PC-3 (cell line): ENCODE data around the gene UTF1. TPM values are rescaled to one million over a fixed set of nuclear protein-coding genes. Genes with fewer than 3 reads are reported as not detected.

Source experiments
- ATAC-seq: fragments of 200-7000 bp; cut with Tn5 transposase; 2 replicates; pipeline ENCODE4 v1.9.1; 2020; ENCODE audit warnings: mild to moderate bottlenecking, moderate library complexity
- BruUV-seq: library from RNA; stranded (reverse); fragments of 400-500 nt; replicated peaks from 2 replicates; lab custom pipeline; 2021; lab: Mats Ljungman, UMichigan
- CTCF ChIA-PET: fragments of 300-600 bp; sonication (Branson Sonifier 250); formaldehyde crosslinking; loops from one replicate; lab custom pipeline; 2022; ENCODE audit warnings: antibody characterized with exemption; lab: Charles Lee
- POLR2A ChIA-PET: fragments of 300-600 bp; sonication (Branson Sonifier 250); formaldehyde crosslinking; loops from one replicate; lab custom pipeline; 2022; ENCODE audit warnings: antibody characterized with exemption; ENCODE audit not compliant: unreplicated experiment; lab: Charles Lee
- DNase-seq: peaks from one replicate; pipeline ENCODE4 v3.0.0-alpha.2; 2015
- H2AFZ ChIP-seq: fragments of 300-600 bp; sonication (generic); 2 replicates; pipeline ENCODE4 v1.6.0; 2016; ENCODE audit warnings: antibody characterized with exemption, low read length
- H3F3A ChIP-seq: fragments of 300-600 bp; sonication (generic); one replicate; pipeline ENCODE4 v1.6.0; 2017; ENCODE audit warnings: antibody characterized with exemption, low read length, control low read depth, mild to moderate bottlenecking; ENCODE audit not compliant: unreplicated experiment
- H3K27ac ChIP-seq: fragments of 300-600 bp; sonication (generic); 2 replicates; pipeline ENCODE4 v1.5.1; 2016; ENCODE audit warnings: mild to moderate bottlenecking, low read length
- H3K27me3 ChIP-seq: fragments of 300-600 bp; sonication (generic); 2 replicates; pipeline ENCODE4 v1.6.1; 2016; ENCODE audit warnings: low read length, mixed read lengths
- H3K36me3 ChIP-seq: fragments of 300-600 bp; sonication (generic); 2 replicates; pipeline ENCODE4 v1.6.1; 2016; ENCODE audit warnings: low read depth, mixed run types, low read length, mixed read lengths
- H3K4me1 ChIP-seq: fragments of 300-600 bp; sonication (generic); 2 replicates; pipeline ENCODE4 v1.5.1; 2016; ENCODE audit warnings: low read length; ENCODE audit not compliant: insufficient read depth
- H3K4me2 ChIP-seq: fragments of 300-600 bp; sonication (generic); 2 replicates; pipeline ENCODE4 v1.6.0; 2016; ENCODE audit warnings: low read length
- H3K4me3 ChIP-seq: fragments of 300-600 bp; sonication (generic); 2 replicates; pipeline ENCODE4 v1.5.1; 2016; ENCODE audit warnings: mild to moderate bottlenecking, low read length, mixed read lengths
- H3K79me2 ChIP-seq: fragments of 300-600 bp; sonication (generic); 2 replicates; pipeline ENCODE4 v1.6.1; 2017; ENCODE audit warnings: low read length, mixed read lengths
- H3K9ac ChIP-seq: fragments of 300-600 bp; sonication (generic); 2 replicates; pipeline ENCODE4 v1.6.0; 2016; ENCODE audit warnings: mild to moderate bottlenecking, low read length
- H3K9me2 ChIP-seq: fragments of 300-600 bp; sonication (generic); replicated peaks from 2 replicates; pipeline ENCODE4 v1.6.1; 2016; ENCODE audit warnings: mixed run types, low read length, mixed read lengths
- H3K9me3 ChIP-seq: fragments of 300-600 bp; sonication (generic); 2 replicates; pipeline ENCODE4 v1.6.1; 2016; ENCODE audit warnings: low read length, mixed read lengths
- H4K20me1 ChIP-seq: fragments of 300-600 bp; sonication (generic); 2 replicates; pipeline ENCODE4 v1.6.1; 2016; ENCODE audit warnings: low read length, mixed read lengths
- EZH2 ChIP-seq: fragments of 300-600 bp; sonication (generic); IDR thresholded peaks from one replicate; pipeline ENCODE4 v1.6.1; 2017; ENCODE audit warnings: antibody characterized with exemption, mild to moderate bottlenecking, low read length; ENCODE audit not compliant: unreplicated experiment
- EZH2phosphoT487 ChIP-seq: fragments of 300-600 bp; sonication (generic); IDR thresholded peaks from 2 replicates; pipeline ENCODE4 v1.6.1; 2018; ENCODE audit warnings: mild to moderate bottlenecking, antibody characterized with exemption, low read length, borderline replicate concordance
- intact Hi-C: fragments of 100-400 bp; cut with micrococcal nuclease; formaldehyde crosslinking; loops from 2 replicates; pipeline ENCODE4 v1.9.0; 2023
- total RNA-seq: library from RNA; depleted of rRNA; stranded (reverse); fragments of >200 nt; gene quantifications from 2 replicates; pipeline ENCODE4 v1.2.3, GENCODE V29; 2014
- TF ChIP-seq, protein P1 (sequence below): fragments of 300-600 bp; sonication (generic); conservative IDR thresholded peaks from 2 replicates; pipeline ENCODE4 v1.5.1; 2017; ENCODE audit warnings: antibody characterized with exemption, low read depth, mild to moderate bottlenecking, low read length

UTF1 gene
- total RNA-seq, 1 experiment from 2014 or later: not detected

DNA sequence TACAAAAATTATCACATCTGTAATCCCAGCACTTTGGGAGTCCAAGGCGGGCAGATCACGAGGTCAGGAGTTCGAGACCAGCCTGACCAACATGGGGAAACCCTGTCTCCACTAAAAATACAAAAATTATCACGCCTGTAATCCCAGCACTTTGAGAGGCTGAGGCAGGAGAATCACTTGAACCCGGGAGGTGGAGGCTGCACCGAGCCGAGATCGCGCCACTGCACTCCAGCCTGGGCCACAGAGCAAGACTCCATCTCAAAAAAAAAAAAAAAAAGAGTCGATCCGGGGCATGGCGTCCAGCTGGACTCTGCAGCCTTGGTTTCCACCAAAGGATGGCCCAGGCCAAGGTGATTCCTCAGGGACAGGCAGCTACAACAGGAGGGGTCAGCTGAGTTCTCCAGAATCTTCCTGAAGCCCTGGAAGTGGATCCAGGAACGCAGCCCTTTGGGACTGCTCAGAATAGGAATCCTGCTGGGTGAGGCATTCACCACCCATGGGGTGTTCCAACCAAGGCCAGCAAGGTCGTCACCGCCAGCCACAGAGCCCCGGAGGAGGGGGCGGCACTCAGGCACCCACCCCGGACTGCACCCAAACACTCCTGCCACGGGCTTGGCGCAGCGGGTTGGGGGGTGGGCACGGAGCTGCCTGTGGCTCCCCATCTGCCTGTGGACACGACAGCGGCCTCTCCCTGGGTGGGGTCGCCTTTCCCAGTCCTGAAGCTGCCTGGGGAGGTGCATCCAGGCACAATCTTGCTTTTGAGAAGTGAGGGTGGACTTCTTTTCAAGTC, 12.0 kb upstream of the UTF1 start:
- TF ChIP-seq, protein P1, sequence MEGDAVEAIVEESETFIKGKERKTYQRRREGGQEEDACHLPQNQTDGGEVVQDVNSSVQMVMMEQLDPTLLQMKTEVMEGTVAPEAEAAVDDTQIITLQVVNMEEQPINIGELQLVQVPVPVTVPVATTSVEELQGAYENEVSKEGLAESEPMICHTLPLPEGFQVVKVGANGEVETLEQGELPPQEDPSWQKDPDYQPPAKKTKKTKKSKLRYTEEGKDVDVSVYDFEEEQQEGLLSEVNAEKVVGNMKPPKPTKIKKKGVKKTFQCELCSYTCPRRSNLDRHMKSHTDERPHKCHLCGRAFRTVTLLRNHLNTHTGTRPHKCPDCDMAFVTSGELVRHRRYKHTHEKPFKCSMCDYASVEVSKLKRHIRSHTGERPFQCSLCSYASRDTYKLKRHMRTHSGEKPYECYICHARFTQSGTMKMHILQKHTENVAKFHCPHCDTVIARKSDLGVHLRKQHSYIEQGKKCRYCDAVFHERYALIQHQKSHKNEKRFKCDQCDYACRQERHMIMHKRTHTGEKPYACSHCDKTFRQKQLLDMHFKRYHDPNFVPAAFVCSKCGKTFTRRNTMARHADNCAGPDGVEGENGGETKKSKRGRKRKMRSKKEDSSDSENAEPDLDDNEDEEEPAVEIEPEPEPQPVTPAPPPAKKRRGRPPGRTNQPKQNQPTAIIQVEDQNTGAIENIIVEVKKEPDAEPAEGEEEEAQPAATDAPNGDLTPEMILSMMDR: no peak
- TF ChIP-seq EZH2 (no peak), EZH2phosphoT487 (no peak)
- Histone ChIP-seq H3K36me3 (no peaks in the 10 kb centered on the region), H3K4me3 (no peak overlapping the region), H3K9ac (no peak overlapping the region), H3K9me2 (no peaks in the 10 kb centered on the region), H3K27ac (no peak overlapping the region), H3K79me2 (no peaks in the 10 kb centered on the region), H2AFZ (no peak overlapping the region), H3F3A (no peaks in the 10 kb centered on the region), H3K9me3 (no peaks in the 10 kb centered on the region), H4K20me1 (no peaks in the 10 kb centered on the region), H3K4me2 (no peak overlapping the region), H3K4me1 (no peaks in the 10 kb centered on the region), H3K27me3 (peaks cover 8% of the 10 kb centered on the region; the same call in 1 of the 2 replicates)
- DNase-seq (no peak), ATAC-seq (no peak)
- intact Hi-C loops: no loop called here
- ChIA-PET POLR2A (no interaction called here), CTCF (no interaction called here)
- no TSS peak for BruUV-seq

DNA sequence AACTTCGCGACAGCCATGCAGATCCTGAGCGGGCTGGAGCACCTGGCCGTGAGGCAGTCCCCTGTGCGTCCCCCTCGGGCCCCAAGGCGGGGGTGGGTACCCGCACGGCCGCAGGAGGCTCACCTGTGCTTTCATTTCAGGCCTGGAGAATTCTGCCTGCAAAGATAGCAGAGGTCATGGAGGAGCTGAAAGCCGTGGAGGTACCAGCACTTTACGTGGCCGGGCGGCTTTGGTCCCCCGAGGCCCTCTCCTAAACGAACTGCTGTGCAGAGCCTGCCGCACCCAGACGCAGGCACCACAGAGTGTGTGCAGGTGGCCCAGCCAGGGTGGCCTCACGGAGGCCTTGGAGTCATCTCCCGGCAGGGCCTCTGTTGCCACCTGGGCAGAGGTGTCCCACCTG, 11.1 kb upstream of the UTF1 start:
- no peak overlapping the region for H3K4me3 ChIP-seq
- no peaks in the 10 kb centered on the region for H3K36me3 ChIP-seq
- H3K79me2 ChIP-seq: no peaks in the 10 kb centered on the region
- POLR2A ChIA-PET: no interaction called here
- H3K9me2 ChIP-seq: no peaks in the 10 kb centered on the region
- no peak for ATAC-seq
- no peak overlapping the region for H3K4me2 ChIP-seq
- no peak overlapping the region for H3K9ac ChIP-seq
- H3K4me1 ChIP-seq: no peaks in the 10 kb centered on the region
- intact Hi-C loops: no loop called here
- peaks cover 8% of the 10 kb centered on the region; the same call in 1 of the 2 replicates for H3K27me3 ChIP-seq
- H3F3A ChIP-seq: no peaks in the 10 kb centered on the region
- H2AFZ ChIP-seq: no peak overlapping the region
- no peaks in the 10 kb centered on the region for H3K9me3 ChIP-seq
- CTCF ChIA-PET: no interaction called here
- H4K20me1 ChIP-seq: no peaks in the 10 kb centered on the region
- TF ChIP-seq EZH2phosphoT487 (no peak), EZH2 (no peak)
- TF ChIP-seq, protein P1: no peak
- no peak for DNase-seq
- no peak overlapping the region for H3K27ac ChIP-seq
- no TSS peak for BruUV-seq

DNA sequence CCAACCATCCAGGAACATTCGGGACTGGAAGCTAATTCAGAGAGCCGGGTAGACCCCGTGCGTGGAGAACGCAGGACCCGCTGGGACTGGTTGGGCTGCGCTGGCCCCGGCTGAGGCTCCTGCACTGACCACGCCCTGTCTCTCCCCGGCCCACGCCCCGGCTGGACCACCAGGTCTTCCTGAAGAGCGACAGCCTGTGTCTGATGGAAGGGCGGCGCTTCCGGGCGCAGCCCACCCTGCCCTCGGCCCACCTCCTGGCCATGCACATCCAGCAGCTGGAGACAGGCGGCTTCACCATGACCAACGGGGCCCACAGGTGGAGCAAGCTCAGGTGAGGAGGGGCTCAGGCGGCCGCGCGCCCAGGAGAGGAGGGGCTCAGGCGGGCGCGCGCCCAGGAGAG, 10.2 kb upstream of the UTF1 start:
- ATAC-seq: no peak
- intact Hi-C loops: no loop called here
- CTCF ChIA-PET: no interaction called here

More for the DNA sequence above, 10.2 kb upstream of the UTF1 start:
- Histone ChIP-seq H3K4me3 (no peak overlapping the region), H3K27ac (no peak overlapping the region), H3K9me3 (no peaks in the 10 kb centered on the region), H3K9ac (no peak overlapping the region), H3K4me1 (no peaks in the 10 kb centered on the region), H3K9me2 (no peaks in the 10 kb centered on the region), H2AFZ (no peak overlapping the region), H3K79me2 (no peaks in the 10 kb centered on the region), H3K27me3 (peaks cover 14% of the 10 kb centered on the region; the same call in 1 of the 2 replicates), H3F3A (no peaks in the 10 kb centered on the region), H3K36me3 (no peaks in the 10 kb centered on the region), H4K20me1 (no peaks in the 10 kb centered on the region), H3K4me2 (no peak overlapping the region)
- no TSS peak for BruUV-seq
- POLR2A ChIA-PET: no interaction called here
- no peak for DNase-seq
- no peak for TF ChIP-seq EZH2phosphoT487
- TF ChIP-seq, protein P1: no peak
- no peak for TF ChIP-seq EZH2
